Fibroblast of skin of left biceps (primary cell): ENCODE results near the gene OSBPL5.
A peak's percentile ranks its signal among the peaks of the same experiment; 100 is the strongest.

Experiments used
- DNase-seq, 2 experiments: peaks; one replicate each; pipeline ENCODE4 v3.0.0-alpha.2; 2013; ENCODE audit warnings: low read depth in 2 of 2

OSBPL5 gene

DNA sequence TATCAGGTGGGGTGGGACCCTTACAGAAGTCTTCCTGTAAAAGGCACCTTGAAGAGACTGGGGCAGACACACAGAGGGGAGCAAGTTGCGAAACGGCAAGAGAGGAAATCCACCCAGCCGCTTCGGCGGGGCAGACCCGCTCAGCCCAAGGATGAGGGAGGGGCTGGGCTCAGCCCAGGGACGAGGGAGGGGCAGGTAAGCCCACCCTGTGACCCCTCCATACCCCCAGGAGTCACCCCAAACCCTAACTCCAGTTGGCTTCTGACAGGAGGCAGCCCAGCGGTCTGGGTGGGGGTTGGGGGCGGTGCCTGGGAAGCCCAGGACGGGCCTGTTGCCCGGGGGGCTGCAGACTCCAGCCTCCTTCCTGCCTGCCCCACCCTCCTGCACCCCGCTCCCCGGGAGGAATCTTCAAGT is 965 bp downstream of the OSBPL5 start:
- no peak for DNase-seq

DNA sequence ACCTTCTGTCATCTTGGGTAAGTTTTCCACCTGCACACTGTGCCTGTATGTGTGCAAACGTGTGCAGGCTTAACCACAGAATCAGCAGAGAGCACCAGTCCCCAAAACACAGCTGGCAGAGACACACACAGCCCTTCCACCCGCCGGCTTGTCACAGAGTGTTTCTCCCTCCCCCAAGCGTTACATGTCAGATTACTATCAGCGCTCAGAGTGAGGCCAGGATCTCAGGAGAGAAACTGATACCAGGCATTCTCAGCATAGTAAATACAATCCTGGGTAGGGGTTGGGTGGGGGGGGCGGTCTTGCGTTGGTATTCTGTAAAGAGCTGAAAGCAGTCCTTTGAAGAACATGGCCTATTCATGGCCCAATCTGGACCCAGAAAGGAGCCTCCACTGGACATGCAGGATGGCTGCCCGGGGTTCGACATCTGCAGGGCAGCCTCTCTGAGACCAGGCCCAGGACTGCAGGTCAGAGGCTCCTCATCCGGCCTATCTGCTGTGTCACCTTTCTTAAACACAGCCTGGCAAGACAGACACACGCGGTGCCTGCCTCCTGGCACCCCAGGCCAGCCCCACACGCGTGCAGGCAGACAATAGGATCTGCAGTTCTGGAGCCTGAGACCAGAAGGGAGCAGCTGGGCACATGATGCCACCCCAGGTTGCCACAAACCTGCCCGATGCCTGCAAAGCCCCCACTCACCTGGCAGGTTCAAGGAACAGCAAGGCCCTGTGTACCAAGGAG is 1.7 kb downstream of the OSBPL5 start:
- DNase-seq: no peak

DNA sequence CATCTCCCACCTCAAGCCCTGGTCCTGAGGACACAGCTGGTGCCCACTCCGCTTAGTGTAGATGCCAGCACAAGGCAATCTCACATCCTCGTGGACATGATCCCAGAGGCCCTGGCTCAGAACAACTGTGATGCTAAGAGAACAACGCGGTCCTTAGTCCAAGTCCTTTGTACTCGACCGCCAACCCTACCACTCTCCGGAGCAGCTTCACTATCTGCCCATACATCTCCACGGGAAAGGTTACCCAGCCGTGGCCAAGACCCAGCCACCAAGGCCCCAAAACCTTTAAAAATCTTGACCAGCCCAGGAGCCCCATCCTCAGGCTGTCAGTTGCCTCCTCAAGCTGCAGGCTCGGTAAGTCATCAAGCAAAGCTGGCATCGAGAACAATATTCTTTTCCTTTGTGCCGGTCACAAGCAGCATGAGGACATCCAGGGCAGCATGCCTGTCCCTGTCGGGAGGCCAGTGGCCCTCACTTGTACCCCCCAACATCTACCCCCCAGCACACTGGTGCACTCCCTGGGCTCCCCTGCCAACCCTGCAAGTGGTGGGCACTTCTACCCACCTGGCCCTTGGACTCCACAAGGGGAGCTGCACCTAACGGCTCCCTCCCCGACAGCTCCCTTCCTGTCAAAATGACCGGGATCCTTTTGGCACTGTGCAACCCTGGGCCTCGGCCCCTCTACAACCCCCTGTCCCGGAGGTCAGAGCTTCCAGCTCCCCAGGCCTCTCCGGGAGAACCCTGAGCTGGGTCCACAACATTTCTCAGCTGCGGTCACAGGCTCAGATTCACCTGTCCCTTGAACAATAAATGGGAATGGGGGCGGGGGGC is 2.5 kb downstream of the OSBPL5 start:
- no peak for DNase-seq

GRCh38 chr11:3161720-3162409 is 3.2 kb downstream of the OSBPL5 start:
- DNase-seq: no peak

- DNase-seq: no peak
Measured at GRCh38 chr11:3161309-3161708, 3.8 kb downstream of the OSBPL5 start.

DNA sequence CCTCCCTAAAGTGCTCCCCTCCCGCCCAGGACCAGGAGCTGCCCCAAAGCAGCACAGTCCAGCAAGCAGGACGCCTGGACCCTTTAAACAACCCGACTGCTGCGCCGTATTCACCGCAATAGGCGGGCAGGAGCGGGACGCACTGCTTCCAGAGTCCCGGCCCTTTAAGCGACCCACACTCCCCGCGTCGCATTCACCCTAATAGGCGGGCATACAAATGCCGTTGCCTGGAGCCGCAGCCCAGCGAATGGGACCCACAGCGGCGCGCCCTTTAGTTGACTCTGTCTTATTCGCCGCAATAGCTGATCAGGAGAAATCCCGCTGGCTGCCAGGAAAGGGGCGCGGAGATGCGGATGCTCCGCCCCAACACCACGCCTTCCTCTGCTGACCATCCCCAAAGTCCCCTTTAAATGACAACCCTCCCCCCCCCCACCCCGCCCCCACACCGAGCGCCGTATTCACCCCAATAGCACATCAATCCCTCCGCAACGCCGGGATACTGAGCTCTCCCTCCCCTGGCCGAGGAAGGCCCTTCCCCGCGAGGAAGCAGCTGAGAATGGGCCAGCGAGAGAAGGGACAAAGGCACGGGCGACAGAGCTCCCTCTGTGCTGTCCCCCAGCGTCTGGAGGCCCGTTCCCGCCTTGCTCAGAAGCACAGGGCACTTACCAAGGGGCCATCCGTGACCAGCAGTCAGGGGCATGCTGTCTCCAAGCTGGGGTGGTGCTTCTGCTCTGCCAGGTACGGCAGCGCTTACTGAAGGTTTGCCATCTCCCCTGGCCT is 4.7 kb downstream of the OSBPL5 start:
- DNase-seq: peak; percentile 80

- no peak for DNase-seq
Measured at GRCh38 chr11:3159296-3160190, 5.6 kb downstream of the OSBPL5 start.

DNA sequence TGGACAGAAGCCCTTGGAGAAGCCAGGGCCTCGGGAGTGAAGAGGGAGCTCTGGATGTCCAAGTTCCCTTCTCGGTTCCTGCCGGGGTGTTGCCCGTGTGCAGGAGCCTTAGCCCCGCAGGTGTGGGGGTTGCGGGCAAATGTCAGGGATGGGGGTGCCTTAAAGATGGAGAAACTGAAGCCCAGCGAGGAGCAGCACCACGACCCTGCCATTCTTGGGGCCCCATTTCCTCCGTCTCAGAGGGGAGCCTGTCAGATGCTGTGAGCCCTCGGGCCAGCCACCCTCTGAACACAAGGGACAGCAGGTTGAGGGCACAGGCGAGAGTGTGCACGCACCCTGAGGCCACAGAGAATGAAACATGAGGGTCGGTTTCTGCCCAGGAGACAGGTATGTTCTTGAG is 6.3 kb downstream of the OSBPL5 start:
- DNase-seq: no peak

GRCh38 chr11:3158131-3158591 is 6.9 kb downstream of the OSBPL5 start:
- no peak for DNase-seq

GRCh38 chr11:3157381-3158130 is 7.6 kb downstream of the OSBPL5 start:
- no peak for DNase-seq

DNA sequence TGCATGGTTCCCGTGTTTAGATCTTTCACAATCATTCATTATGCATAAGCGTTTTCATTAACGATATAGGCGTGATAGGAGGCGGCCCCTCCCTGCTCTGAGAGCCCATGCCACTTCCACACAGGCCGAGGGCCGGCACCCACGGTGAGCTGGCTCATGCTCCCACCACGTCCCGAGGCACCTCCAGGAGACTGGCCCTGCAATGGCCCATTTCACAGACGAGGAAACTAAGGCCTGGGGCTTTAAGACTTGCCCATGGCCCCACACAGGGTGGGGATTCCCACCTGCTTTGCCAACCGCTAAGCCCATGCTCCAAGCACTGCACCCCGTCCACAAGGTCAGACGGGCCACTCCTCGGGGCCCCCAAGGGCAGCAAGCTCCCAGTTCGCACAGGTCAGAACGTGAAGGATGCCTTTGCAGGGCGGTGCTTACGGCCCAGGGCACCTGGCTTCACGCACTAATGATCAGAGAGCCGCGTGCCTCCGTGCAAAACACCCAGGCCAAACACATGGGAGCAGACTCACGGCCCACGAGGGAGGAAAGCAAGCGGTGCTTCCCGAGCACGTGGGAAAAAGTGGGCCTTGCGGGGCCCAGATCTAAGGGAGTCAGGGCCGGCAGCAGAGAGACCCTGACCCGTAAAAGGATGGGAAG is 8.3 kb downstream of the OSBPL5 start:
- no peak for DNase-seq

- DNase-seq: peak in 1 of 2 experiments; percentile 44
Measured at GRCh38 chr11:3156282-3156660, 8.8 kb downstream of the OSBPL5 start.

DNA sequence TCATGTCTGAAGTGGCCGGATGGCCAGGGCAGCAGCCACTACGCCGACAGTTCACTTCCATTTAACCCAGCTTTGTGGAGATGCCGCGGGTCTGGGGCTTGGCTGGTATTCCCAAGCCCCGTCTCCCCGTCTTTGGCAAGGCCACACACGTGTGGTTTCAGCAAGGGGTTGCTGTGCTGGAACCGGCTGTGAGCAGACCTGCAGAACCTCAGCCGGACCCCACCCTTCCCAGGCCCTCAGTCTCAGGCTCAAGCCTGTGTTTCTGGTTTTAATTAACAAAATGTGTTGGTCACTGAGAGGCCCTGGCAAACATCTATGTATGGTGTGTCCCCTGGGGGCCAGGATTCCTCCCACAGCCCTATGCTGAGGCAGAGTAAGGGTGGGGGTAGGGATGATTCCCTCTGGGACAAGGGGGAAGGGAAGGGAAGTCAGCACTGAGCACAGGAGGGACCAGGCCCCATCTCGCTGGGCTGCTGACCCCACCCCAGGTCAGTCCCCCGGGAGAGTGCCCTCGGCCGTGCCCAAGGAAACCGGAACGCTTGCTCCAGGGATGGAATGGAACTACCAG is 9.3 kb downstream of the OSBPL5 start:
- DNase-seq: peak in 1 of 2 experiments; percentile 19

DNA sequence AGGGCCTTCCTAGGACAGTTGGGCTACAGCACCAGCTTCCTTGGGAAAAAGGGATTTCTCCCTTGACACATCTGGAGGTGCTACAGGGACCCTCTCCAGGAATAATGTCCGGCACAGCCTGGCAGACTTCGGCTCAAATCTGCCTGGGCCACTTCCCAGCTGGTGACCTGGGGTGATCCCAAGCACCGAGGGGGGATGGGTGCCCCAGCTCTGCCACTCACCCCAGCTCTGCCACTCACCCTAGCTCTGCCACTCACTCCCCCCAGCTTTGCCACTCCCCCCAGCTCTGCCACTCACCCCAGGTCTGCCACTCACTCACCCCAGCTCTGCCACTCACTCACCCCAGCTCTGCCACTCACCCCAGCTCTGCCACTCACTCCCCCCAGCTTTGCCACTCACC is 9.9 kb downstream of the OSBPL5 start:
- DNase-seq: no peak

DNA sequence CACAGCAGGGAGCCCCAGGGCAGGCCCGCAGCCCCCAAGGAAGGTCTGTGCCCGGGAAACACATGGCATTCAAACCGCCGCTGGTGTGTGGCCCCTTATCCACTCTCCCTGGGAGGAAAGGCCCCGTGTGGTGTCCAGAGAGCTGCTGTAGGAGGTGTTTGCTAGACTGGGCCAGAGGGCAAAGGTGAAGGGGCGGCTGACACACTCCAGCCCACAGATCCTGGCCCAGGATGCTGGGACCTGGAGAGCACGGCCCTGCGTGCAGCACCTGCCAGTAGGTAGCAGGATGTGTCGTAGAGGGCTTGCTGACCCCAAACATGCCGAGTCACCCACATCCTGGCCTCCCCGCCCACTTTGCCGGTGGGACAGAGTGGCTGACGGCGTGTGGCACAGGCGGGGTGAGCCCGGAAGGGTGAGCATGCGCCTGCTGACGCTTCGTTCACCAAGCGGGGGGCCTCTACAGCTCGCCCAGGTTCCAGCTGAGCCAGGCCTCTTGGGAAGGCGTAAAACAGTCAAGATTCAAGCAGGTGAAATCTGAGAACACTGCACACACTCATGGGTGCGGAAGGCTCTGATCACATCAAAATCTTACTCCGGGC is 11.0 kb downstream of the OSBPL5 start:
- DNase-seq: no peak

DNA sequence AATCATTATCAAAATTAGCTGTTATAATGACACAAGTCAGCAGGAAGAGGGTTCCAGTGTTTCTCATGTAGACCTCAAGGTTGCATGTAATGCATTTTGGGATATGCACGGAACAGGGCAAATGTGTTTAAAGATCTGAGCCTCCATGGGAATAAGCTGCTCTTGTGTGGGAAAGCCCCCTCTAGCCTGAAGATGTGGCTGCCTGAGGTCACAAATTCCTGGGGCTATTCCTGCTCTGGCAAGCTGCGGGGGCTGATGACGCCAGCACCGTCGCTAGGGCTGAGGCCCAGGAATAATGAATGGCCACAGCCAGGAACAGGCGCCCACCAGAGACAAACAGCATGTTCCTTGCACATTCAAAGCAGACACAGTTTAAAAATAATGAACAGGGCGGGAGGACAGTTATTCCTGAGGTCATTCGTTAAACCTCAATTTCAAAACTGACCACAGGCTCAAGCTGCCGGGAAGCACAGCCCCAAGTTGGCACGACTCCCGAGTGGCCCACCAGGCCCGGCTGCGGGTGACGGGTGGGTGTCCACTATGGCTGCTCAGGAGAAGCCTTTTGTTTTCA is 11.7 kb downstream of the OSBPL5 start:
- no peak for DNase-seq

DNA sequence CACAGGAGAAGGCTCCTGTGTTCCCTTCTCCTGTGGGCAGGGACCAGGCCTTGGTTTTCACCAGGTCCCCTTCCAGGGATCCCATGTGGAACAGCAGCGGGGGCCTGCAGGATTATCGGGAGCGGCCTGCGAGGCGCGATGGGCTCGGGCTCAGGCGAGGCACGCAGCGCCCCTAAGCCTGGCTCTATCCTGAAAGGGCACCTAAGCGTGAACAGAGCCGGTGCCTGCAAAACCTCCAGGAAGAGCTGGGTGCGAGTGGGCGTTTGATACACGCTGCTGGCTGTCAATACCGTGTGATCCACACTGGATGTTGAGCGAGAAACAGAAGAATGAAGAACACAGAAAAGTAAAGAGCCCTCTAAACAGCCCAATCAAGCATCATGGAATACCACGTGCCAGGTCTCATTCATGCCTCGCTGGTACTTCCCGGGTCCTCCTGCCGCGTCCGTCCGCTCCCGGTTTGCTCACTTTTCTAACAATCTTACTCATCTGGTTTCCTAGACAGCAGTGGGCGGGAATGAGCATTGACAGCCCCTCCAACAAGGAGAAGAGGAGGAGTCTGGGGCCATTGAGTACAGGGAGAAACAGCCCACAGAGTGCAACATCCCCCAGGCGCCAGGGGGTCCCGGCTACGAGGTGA is 12.5 kb downstream of the OSBPL5 start:
- no peak for DNase-seq

DNA sequence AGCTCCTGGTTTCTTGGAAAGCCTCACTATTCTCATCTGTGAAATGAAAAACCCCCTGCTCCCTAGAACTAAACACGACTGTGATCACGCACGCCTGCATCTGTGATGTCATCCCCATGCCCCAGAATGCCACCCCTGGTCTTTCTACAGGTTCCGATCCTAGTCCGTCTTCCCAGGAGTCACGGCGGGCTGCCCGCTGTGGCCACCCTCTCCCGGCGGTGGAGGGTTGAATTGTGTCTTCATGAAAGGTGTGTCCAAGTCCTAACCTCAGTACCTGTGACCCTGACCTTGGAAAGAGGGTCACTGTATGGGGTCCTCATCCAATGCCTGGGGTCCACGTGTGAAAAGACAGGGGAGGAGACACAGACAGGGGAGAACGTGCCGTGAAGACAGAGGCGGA is 14.4 kb downstream of the OSBPL5 start:
- no peak for DNase-seq
